Natural killer cell (primary cell): ENCODE measurements around the gene SRCAP. TPM values are rescaled to one million over a fixed set of nuclear protein-coding genes. Genes with fewer than 3 reads are reported as not detected.

Experiments used
- ATAC-seq, 3 donors: fragments of 150-1000 bp in 2 of 3; fragments of 200-7000 bp in 1 of 3; cut with Tn5 transposase; 1 replicate in 1 of 3; 2 replicates in 2 of 3; pipeline ENCODE4 v1.10.0; 2021; ENCODE audit warnings: mild to moderate bottlenecking in 2 of 3, moderate library complexity in 2 of 3
- DNase-seq, 2 donors: peaks; one replicate each; pipeline versions ENCODE4 v3.0.0 to v3.0.0-alpha.2; 2013 to 2021; ENCODE audit warnings: mixed read lengths in 1 of 2
- H3K27ac ChIP-seq: one replicate; pipeline ENCODE4 v1.5.1; 2013; ENCODE audit warnings: mild to moderate bottlenecking, low read length
- H3K27me3 ChIP-seq: one replicate; pipeline ENCODE4 v1.6.1; 2013; ENCODE audit warnings: low read length; ENCODE audit not compliant: control insufficient read depth, insufficient read depth
- H3K36me3 ChIP-seq: one replicate; pipeline ENCODE4 v1.6.1; 2013; ENCODE audit warnings: low read length; ENCODE audit not compliant: control insufficient read depth, insufficient read depth
- H3K4me1 ChIP-seq: one replicate; pipeline ENCODE4 v1.6.1; 2013; ENCODE audit warnings: low read length; ENCODE audit not compliant: control insufficient read depth, insufficient read depth
- H3K4me3 ChIP-seq: one replicate; pipeline ENCODE4 v1.5.1; 2013; ENCODE audit warnings: low read length
- H3K9me3 ChIP-seq: one replicate; pipeline ENCODE4 v1.6.1; 2013; ENCODE audit warnings: low read length; ENCODE audit not compliant: control insufficient read depth, insufficient read depth
- H3K27ac Mint-ChIP-seq, 2 donors: one replicate each; pipeline ENCODE4 v1.8.0; 2022; ENCODE audit warnings: mild to moderate bottlenecking in 2 of 2, mixed read lengths in 2 of 2, moderate library complexity in 1 of 2
- H3K27me3 Mint-ChIP-seq, 2 donors: one replicate each; pipeline ENCODE4 v1.8.0; 2022; ENCODE audit warnings: low read depth in 2 of 2, mixed read lengths in 2 of 2
- H3K36me3 Mint-ChIP-seq: one replicate; pipeline ENCODE4 v1.8.0; 2022; ENCODE audit warnings: mixed read lengths
- H3K4me1 Mint-ChIP-seq, 2 donors: one replicate each; pipeline ENCODE4 v1.8.0; 2022; ENCODE audit warnings: mixed read lengths in 2 of 2
- H3K4me3 Mint-ChIP-seq: one replicate; pipeline ENCODE4 v1.8.0; 2022; ENCODE audit warnings: mild to moderate bottlenecking, moderate library complexity, mixed read lengths
- H3K9me3 Mint-ChIP-seq, 2 donors: one replicate each; pipeline ENCODE4 v1.8.0; 2022; ENCODE audit warnings: mixed read lengths in 2 of 2
- CTCF ChIP-seq: fragments of 200-600 bp; IDR thresholded peaks from one replicate; pipeline ENCODE4 v1.8.0; 2022; ENCODE audit warnings: antibody characterized with exemption
- WGBS: methylation state at CpG from one replicate; pipeline ENCODE4 v1.1.7; 2013; ENCODE audit warnings: missing lambda C conversion rate; ENCODE audit not compliant: insufficient coverage; 5-methylcytosine and 5-hydroxymethylcytosine counted together
- intact Hi-C: fragments of 100-400 bp; cut with micrococcal nuclease; formaldehyde crosslinking; loops from one replicate; pipeline ENCODE4 v1.14.2; 2022
- total RNA-seq, 4 donors: library from RNA; stranded (reverse); fragments of 120-200 nt in 1 of 4; gene quantifications; one replicate each; pipeline versions ENCODE4 v1.2.3 to v1.2.4, GENCODE V29; 2013 to 2022

SRCAP gene
- total RNA-seq, 3 donors from 2014 or later (not counting 1 experiment from before 2014, with no cell fraction given) = 78.8 to 99.0 (median 89.3) TPM

GRCh38 chr16:30678586-30678970 lies 20.4 kb upstream of the SRCAP start:
- H3K4me1 ChIP-seq = no peaks in the 10 kb centered on the region
- Mint-ChIP-seq H3K36me3 (no peaks in the 10 kb centered on the region), H3K27ac (no peak overlapping the region), H3K4me3 (no peak overlapping the region), H3K27me3 (no peaks in the 10 kb centered on the region), H3K9me3 (no peaks in the 10 kb centered on the region), H3K4me1 (no peaks in the 10 kb centered on the region)
- no peaks in the 10 kb centered on the region for H3K36me3 ChIP-seq
- no peak for DNase-seq
- no peak overlapping the region for H3K4me3 ChIP-seq
- no peak for TF ChIP-seq CTCF
- intact Hi-C loops = no loop called here
- H3K27ac ChIP-seq = no peak overlapping the region
- WGBS = 94% methylated on average over 2 of the region's 3 CpGs
- H3K27me3 ChIP-seq = no peaks in the 10 kb centered on the region
- ATAC-seq = no peak
- H3K9me3 ChIP-seq = no peaks in the 10 kb centered on the region

- H3K4me1 ChIP-seq = no peaks in the 10 kb centered on the region
- Mint-ChIP-seq H3K27ac (no peak overlapping the region), H3K27me3 (no peaks in the 10 kb centered on the region), H3K36me3 (no peaks in the 10 kb centered on the region), H3K9me3 (no peaks in the 10 kb centered on the region), H3K4me1 (no peaks in the 10 kb centered on the region), H3K4me3 (no peak overlapping the region)
- ATAC-seq (no peak), DNase-seq (no peak)
- no peaks in the 10 kb centered on the region for H3K27me3 ChIP-seq
- no peak for TF ChIP-seq CTCF
- 89% methylated on average over 3 of the region's 3 CpGs for WGBS
- no peaks in the 10 kb centered on the region for H3K36me3 ChIP-seq
- H3K9me3 ChIP-seq = no peaks in the 10 kb centered on the region
- H3K27ac ChIP-seq = no peak overlapping the region
- no peak overlapping the region for H3K4me3 ChIP-seq
- intact Hi-C loops = no loop called here
Observed at GRCh38 chr16:30680326-30680725, 18.6 kb upstream of the SRCAP start.

- H3K4me3 Mint-ChIP-seq = no peak overlapping the region
- intact Hi-C loops = no loop called here
- no peaks in the 10 kb centered on the region for H3K27me3 Mint-ChIP-seq
- H3K4me1 Mint-ChIP-seq = peaks cover 3 to 4% of the 10 kb centered on the region in 2 donors
- no peak for ATAC-seq
- no peak for DNase-seq
- Histone ChIP-seq H3K27me3 (no peaks in the 10 kb centered on the region), H3K9me3 (no peaks in the 10 kb centered on the region), H3K36me3 (no peaks in the 10 kb centered on the region), H3K4me3 (no peak overlapping the region), H3K4me1 (peaks cover 2% of the 10 kb centered on the region), H3K27ac (no peak overlapping the region)
- no peak overlapping the region for H3K27ac Mint-ChIP-seq
- no peaks in the 10 kb centered on the region for H3K36me3 Mint-ChIP-seq
- no peaks in the 10 kb centered on the region for H3K9me3 Mint-ChIP-seq
- no peak for TF ChIP-seq CTCF
- WGBS = 92% methylated on average over 4 of the region's 4 CpGs
Observed at GRCh38 chr16:30688701-30689100, 10.3 kb upstream of the SRCAP start.

- Mint-ChIP-seq H3K9me3 (no peaks in the 10 kb centered on the region), H3K36me3 (no peaks in the 10 kb centered on the region), H3K27ac (no peak overlapping the region), H3K4me3 (no peak overlapping the region), H3K27me3 (no peaks in the 10 kb centered on the region), H3K4me1 (peaks cover 5 to 6% of the 10 kb centered on the region in 2 donors)
- intact Hi-C loops = loop anchor here (10.0 kb wide), 1 partner anchor 57 kb away; no protein-coding TSS in a partner anchor
- Histone ChIP-seq H3K4me1 (peaks cover 7% of the 10 kb centered on the region), H3K36me3 (no peaks in the 10 kb centered on the region), H3K9me3 (no peaks in the 10 kb centered on the region), H3K27me3 (no peaks in the 10 kb centered on the region), H3K27ac (no peak overlapping the region), H3K4me3 (no peak overlapping the region)
- no peak for TF ChIP-seq CTCF
- WGBS = 97% methylated on average over 4 of the region's 4 CpGs
- no peak for DNase-seq
- no peak for ATAC-seq
Observed at GRCh38 chr16:30691907-30692306, 7.1 kb upstream of the SRCAP start.
